RWPE2 (cell line): ENCODE measurements around the gene WWOX.

Source experiments
- ATAC-seq: fragments of 200-7000 bp; cut with Tn5 transposase; 3 replicates; pipeline ENCODE4 v1.9.1; 2021; ENCODE audit warnings: low read depth
- DNase-seq: peaks from one replicate; pipeline ENCODE4 v3.0.0-alpha.2; 2020; ENCODE audit warnings: low spot score
- H3K27ac ChIP-seq: fragments of 450-650 bp; 2 replicates; pipeline ENCODE4 v1.5.1; 2017; ENCODE audit warnings: mild to moderate bottlenecking; ENCODE audit not compliant: poor library complexity, severe bottlenecking
- H3K27me3 ChIP-seq: fragments of 250-450 bp; sonication (Bioruptor Pico); 2 replicates; pipeline ENCODE4 v1.5.1; 2021; ENCODE audit warnings: mild to moderate bottlenecking, moderate library complexity; ENCODE audit not compliant: insufficient read depth, poor library complexity, severe bottlenecking
- H3K36me3 ChIP-seq: fragments of 250-450 bp; sonication (Bioruptor Pico); 2 replicates; pipeline ENCODE4 v1.5.1; 2020; ENCODE audit warnings: low read depth, mild to moderate bottlenecking, moderate library complexity
- H3K4me1 ChIP-seq: fragments of 250-450 bp; sonication (Bioruptor Pico); 2 replicates; pipeline ENCODE4 v1.5.1; 2021; ENCODE audit warnings: mild to moderate bottlenecking, moderate library complexity; ENCODE audit not compliant: insufficient read depth, poor library complexity, severe bottlenecking
- H3K4me3 ChIP-seq: fragments of 250-450 bp; sonication (Bioruptor Pico); 2 replicates; pipeline ENCODE4 v1.5.1; 2021; ENCODE audit warnings: mild to moderate bottlenecking, moderate library complexity; ENCODE audit not compliant: severe bottlenecking
- H3K9me3 ChIP-seq: fragments of 250-450 bp; sonication (Bioruptor Pico); 2 replicates; pipeline ENCODE4 v1.5.1; 2021; ENCODE audit warnings: mild to moderate bottlenecking, moderate library complexity; ENCODE audit not compliant: severe bottlenecking
- TF ChIP-seq, protein P1 (sequence below): fragments of 450-650 bp; IDR thresholded peaks from one replicate; pipeline ENCODE4 v1.5.1; 2017; ENCODE audit warnings: mild to moderate bottlenecking, moderate library complexity; ENCODE audit not compliant: poor library complexity, severe bottlenecking

WWOX gene

DNA sequence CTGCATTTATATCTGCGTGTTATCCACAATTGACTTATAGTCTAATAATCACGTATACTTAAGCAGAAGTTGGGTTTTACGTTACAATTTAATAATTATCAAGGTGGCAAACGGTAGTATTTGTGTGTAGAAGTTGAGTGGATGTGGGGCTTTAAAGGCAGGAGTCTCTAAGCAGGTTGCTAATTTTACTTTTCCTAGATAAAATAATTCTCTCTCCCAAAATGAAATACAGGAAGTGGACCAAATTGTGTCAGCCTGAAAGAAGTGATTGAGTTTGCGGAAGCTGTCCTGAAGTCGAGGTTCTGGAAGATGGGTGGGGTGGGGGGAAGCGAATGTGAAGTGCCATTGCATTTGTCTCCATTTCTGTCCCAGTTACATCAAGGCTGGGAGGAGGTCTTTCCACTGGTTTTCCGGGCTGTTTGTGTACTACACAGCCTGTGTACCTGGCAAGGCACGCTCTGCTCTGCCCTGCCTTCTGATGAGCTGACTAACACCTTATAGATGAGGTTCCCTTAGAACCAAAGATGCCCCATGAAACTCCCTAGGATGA is 385.1 kb downstream of the WWOX start:
- ATAC-seq (no peak), DNase-seq (no peak)
- no peaks in the 10 kb centered on the region for H3K36me3 ChIP-seq
- TF ChIP-seq, protein P1, sequence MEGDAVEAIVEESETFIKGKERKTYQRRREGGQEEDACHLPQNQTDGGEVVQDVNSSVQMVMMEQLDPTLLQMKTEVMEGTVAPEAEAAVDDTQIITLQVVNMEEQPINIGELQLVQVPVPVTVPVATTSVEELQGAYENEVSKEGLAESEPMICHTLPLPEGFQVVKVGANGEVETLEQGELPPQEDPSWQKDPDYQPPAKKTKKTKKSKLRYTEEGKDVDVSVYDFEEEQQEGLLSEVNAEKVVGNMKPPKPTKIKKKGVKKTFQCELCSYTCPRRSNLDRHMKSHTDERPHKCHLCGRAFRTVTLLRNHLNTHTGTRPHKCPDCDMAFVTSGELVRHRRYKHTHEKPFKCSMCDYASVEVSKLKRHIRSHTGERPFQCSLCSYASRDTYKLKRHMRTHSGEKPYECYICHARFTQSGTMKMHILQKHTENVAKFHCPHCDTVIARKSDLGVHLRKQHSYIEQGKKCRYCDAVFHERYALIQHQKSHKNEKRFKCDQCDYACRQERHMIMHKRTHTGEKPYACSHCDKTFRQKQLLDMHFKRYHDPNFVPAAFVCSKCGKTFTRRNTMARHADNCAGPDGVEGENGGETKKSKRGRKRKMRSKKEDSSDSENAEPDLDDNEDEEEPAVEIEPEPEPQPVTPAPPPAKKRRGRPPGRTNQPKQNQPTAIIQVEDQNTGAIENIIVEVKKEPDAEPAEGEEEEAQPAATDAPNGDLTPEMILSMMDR: no peak
- H3K27me3 ChIP-seq: no peaks in the 10 kb centered on the region
- H3K4me3 ChIP-seq: no peak overlapping the region
- no peak overlapping the region for H3K27ac ChIP-seq
- no peaks in the 10 kb centered on the region for H3K9me3 ChIP-seq
- H3K4me1 ChIP-seq: no peaks in the 10 kb centered on the region

DNA sequence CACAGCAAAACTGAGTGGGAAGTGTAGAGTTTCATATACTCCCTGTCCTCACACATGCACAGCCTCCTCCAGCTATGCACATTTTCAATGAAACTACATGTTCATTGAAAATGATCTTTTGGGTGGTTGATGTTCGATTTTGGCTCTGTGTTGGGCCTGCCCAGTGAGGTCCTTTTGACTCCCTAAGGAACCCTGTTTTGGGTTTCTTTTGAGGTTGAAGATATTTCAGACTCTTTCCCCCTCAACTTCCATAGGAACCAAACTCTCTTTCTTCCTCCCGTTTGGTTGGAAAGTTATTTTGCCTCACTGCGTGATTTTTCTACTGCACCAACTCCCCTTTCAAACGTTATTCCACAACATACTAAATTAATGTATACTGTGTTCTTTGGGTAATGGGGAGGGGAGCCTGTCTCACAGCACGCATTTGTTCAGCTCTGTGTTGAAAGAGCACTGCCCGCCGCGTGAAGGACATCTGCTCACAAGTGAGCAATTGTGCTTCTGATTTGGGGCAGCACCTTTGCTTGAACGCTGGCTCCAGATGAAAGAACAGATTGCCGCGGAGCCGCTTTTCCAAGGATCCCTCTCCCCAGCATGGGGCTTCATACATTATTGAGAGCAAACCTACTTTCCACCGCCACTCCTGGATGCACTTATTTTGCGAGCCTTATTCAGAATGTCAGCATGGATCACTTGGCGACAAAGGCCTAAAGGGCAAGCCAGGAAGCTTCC is 385.9 kb downstream of the WWOX start:
- no peaks in the 10 kb centered on the region for H3K27me3 ChIP-seq
- no peak for DNase-seq
- no peaks in the 10 kb centered on the region for H3K4me1 ChIP-seq
- no peaks in the 10 kb centered on the region for H3K36me3 ChIP-seq
- no peaks in the 10 kb centered on the region for H3K9me3 ChIP-seq
- H3K4me3 ChIP-seq: no peak overlapping the region
- no peak overlapping the region for H3K27ac ChIP-seq
- no peak for ATAC-seq
- TF ChIP-seq, protein P1: no peak

DNA sequence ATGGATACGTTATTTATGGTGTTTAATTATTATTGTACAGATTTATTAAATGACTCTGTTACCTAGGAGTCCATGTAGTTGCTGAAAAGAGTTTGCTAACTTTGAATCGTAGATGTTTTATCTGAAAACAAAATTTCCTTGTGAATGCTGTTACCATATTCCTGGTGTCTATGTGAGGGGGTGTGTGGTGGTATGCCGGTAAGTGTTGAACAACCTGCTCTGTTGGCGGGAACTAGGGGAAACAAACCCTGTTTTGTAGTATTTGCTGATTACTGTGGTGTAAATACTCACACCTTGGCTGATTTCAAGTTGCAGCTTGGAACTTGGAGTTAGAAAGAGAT is 386.4 kb downstream of the WWOX start:
- H3K4me1 ChIP-seq: no peaks in the 10 kb centered on the region
- H3K9me3 ChIP-seq: no peaks in the 10 kb centered on the region
- H3K27ac ChIP-seq: no peak overlapping the region
- TF ChIP-seq, protein P1: no peak
- H3K4me3 ChIP-seq: no peak overlapping the region
- ATAC-seq: no peak
- H3K36me3 ChIP-seq: no peaks in the 10 kb centered on the region
- DNase-seq: no peak
- no peaks in the 10 kb centered on the region for H3K27me3 ChIP-seq

DNA sequence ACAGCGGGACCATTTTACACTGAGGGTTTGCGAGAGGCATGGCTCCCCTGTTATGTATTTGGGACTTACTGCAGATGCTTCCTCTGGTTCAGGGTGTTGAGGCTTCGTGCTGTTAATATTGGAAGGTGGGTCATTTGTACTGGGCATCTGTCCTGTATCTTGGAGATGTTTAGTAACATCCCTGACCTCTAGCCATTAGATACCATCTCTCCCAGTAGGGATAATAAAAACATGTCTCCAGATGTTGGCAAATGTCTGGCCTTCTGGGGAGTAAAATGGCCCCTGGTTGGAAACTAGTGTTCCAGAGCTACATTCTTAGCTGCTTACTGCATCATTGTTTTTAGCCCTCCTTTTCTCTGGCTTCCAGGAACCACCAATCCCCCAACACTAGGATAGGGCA is 388.0 kb downstream of the WWOX start:
- no peaks in the 10 kb centered on the region for H3K4me1 ChIP-seq
- ATAC-seq (no peak), DNase-seq (no peak)
- TF ChIP-seq, protein P1: no peak
- H3K4me3 ChIP-seq: no peak overlapping the region
- no peak overlapping the region for H3K27ac ChIP-seq
- H3K27me3 ChIP-seq: no peaks in the 10 kb centered on the region
- H3K9me3 ChIP-seq: no peaks in the 10 kb centered on the region
- no peaks in the 10 kb centered on the region for H3K36me3 ChIP-seq

DNA sequence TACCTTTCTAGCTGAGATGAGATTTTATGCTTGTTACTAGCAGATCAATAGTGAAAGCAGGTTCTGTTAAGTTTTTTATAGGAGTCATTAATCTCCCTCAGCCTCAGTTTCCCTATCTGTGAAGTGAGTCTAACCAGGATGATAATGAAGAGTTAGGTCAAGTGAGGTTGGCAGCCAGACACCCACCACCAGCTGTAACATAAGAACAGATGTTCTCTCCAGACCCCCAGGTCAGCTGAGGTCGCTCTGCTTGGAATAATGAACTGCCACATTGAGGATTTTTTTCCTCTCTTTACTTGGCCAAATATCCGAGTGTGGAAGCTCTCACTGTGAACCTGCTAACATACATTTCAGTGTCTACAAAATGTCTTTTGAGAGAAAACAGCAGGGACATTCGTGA is 389.6 kb downstream of the WWOX start:
- TF ChIP-seq, protein P1: no peak
- Histone ChIP-seq H3K27ac (no peak overlapping the region), H3K4me3 (no peak overlapping the region), H3K36me3 (no peaks in the 10 kb centered on the region), H3K27me3 (no peaks in the 10 kb centered on the region), H3K4me1 (no peaks in the 10 kb centered on the region), H3K9me3 (no peaks in the 10 kb centered on the region)
- ATAC-seq: no peak
- no peak for DNase-seq
